Effector CD4-positive, alpha-beta T cell (primary cell): ENCODE data around the gene GMDS.
"Not testable (repeated sequence)": the region's sequence is repeated elsewhere in the genome, so short reads cannot be mapped to it uniquely, and the experiment has no call there.

Experiments
- DNase-seq: peaks from one replicate; pipeline ENCODE4 v3.0.0-alpha.2; 2020

Gene GMDS

GRCh38 chr6:1760876-1761275, 484.5 kb downstream of the GMDS start:
- no peak for DNase-seq

- DNase-seq: no peak
Observed at GRCh38 chr6:1759870-1760269, 485.5 kb downstream of the GMDS start.

GRCh38 chr6:1758076-1758679, 487.2 kb downstream of the GMDS start:
- no peak for DNase-seq

GRCh38 chr6:1757131-1757530, 488.3 kb downstream of the GMDS start:
- no peak for DNase-seq

GRCh38 chr6:1756472-1757129, 488.8 kb downstream of the GMDS start:
- no peak for DNase-seq

GRCh38 chr6:1751063-1751462, 494.3 kb downstream of the GMDS start:
- DNase-seq: not testable (repeated sequence)

GRCh38 chr6:1749041-1749440, 496.4 kb downstream of the GMDS start:
- DNase-seq: no peak

- no peak for DNase-seq
Observed at GRCh38 chr6:1747531-1747930, 497.9 kb downstream of the GMDS start.

- no peak for DNase-seq
Observed at GRCh38 chr6:1747003-1747402, 498.4 kb downstream of the GMDS start.

- DNase-seq: no peak
Observed at GRCh38 chr6:1745814-1746213, 499.6 kb downstream of the GMDS start.

GRCh38 chr6:1744543-1744942, 500.9 kb downstream of the GMDS start:
- no peak for DNase-seq

GRCh38 chr6:1739680-1740079, 505.7 kb downstream of the GMDS start:
- DNase-seq: no peak

- DNase-seq: no peak
Observed at GRCh38 chr6:1739220-1739619, 506.2 kb downstream of the GMDS start.

GRCh38 chr6:1738558-1739081, 506.8 kb downstream of the GMDS start:
- DNase-seq: no peak

GRCh38 chr6:1737463-1738311, 507.7 kb downstream of the GMDS start:
- no peak for DNase-seq

GRCh38 chr6:1736346-1737105, 508.9 kb downstream of the GMDS start:
- no peak for DNase-seq

- DNase-seq: no peak
Observed at GRCh38 chr6:1735239-1735803, 510.1 kb downstream of the GMDS start.

- DNase-seq: no peak
Observed at GRCh38 chr6:1730882-1731281, 514.5 kb downstream of the GMDS start.

GRCh38 chr6:1729750-1730140, 515.7 kb downstream of the GMDS start:
- no peak for DNase-seq

- no peak for DNase-seq
Observed at GRCh38 chr6:1729133-1729749, 516.2 kb downstream of the GMDS start.

GRCh38 chr6:1726341-1726768, 519.0 kb downstream of the GMDS start:
- DNase-seq: no peak

GRCh38 chr6:1724616-1725015, 520.8 kb downstream of the GMDS start:
- no peak for DNase-seq
